SIG-M5 treated with dmso at 0.1 percent for 504 hours (cell line): ENCODE measurements around the gene USP25.
A peak's percentile ranks its signal among the peaks of the same experiment; 100 is the strongest.
"Not testable (repeated sequence)": the region's sequence is repeated elsewhere in the genome, so short reads cannot be mapped to it uniquely, and the experiment has no call there.

ENCODE experiments used
- DNase-seq: peaks from one replicate; lab custom pipeline; 2025; ENCODE audit not compliant: unreplicated experiment; lab: John Stamatoyannopoulos, UW

The USP25 gene

DNA sequence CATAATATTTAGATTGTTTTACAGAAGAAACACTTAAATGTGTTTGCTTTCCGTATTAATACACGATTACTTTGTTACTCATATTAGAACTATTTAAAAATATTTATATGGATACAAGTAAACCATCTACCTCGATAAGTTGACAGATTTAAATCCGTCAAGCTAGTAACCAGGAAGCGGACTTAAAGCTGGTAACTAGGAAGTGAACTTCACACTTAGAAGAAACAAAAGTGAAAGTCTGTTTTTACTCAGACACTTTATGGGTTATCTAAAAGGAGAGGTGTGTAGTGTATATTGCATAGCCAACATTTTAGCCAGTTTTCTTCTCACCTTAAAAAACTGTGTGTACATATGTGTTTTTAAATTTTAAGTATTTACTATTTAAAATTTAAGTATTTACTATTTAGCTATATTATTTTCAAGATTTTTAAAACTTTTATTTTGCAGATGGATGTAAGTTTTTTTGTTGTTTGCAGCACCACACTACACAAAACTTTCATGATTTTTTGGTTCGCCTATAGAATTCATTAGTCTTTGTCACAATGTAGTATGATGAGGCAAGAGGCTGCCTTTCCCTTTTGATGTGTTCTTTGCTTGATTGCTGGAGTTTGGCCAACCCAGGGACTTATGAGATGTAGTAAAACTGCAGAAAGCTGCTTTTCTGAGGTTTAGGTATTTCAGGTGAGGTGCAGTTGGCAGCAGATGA, 2.7 kb downstream of the USP25 start:
- peak; percentile 92 for DNase-seq

- DNase-seq = no peak
Measured at GRCh38 chr21:15732996-15733329, 3.2 kb downstream of the USP25 start.

- DNase-seq = no peak
Measured at GRCh38 chr21:15735409-15735808, 5.6 kb downstream of the USP25 start.

GRCh38 chr21:15735931-15736330, 6.1 kb downstream of the USP25 start:
- DNase-seq = peak; percentile 52

DNA sequence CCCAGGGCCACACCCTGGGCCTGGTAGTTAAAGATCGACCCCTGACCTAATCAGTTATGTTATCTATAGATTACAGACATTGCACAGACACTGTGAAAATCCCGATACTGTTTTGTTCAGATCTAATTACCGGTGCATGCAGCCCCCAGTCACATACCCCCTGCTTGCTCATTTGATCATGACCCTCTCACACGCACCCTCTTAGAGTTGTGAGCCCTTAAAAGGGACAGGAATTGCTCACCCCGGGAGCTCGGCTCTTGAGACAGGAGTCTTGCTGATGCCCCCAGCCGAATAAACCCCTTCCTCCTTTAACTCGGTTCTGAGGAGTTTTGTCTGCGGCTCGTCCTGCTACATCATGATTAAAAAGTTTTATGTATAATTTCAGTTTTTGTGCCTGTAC, 9.0 kb downstream of the USP25 start:
- not testable (repeated sequence) for DNase-seq

DNA sequence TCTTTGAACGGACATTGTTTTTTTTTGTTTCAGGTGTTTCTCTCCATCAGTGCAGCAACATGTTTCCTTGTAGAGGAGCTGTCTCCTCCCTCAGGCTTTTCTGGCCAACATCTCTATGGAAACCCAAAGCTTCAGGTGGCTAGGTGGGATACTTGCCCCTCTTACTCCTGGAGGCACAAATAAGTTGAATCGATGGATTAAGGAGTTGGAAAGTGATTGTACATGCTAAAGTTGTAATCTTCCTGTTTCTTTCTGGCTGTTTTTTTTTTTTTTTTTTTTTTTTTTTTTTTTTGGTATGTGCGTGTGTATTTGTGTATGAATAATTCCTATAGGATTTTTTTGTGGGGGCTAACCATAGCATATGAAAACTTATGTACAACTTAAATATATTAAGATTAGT, 10.6 kb downstream of the USP25 start:
- DNase-seq = no peak

DNA sequence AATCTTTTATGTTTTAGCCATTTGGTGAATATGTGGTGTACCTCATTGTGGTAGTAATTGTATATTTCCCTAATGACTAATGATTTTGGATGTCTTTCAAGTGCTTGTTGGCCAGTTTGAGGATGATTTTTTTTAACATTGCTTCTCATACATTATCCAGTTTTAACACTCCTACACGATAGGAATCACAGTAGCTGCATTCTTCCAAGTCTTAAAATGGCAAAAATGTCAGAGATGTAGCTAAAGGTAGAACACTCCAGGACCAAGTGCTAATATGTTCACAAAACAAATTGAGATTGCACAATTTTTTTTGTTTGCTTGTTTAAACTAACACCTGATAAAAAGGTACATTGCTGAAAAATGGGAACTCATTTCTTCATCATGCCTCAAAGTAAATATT, 11.7 kb downstream of the USP25 start:
- DNase-seq = no peak

- no peak for DNase-seq
Measured at GRCh38 chr21:15742052-15742670, 12.4 kb downstream of the USP25 start.

DNA sequence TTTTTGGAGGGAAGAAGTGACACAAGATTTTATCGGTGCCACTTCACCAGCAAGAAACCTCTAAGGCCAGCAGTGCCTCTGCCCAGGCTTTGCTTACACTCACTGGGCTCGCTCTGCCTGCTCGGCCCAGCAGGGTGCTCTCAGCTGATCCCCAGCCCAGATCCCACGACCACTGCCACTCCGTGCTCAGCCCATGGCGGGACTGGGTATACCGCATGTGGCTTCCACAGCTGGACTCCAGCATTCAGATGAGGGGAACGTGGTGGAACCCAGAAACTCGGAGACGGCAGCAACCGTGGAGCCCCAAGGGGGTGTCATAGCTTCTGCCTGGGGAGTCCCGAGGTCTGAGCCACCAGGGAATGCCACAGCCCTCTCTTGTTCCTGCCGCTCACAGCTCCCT, 12.9 kb downstream of the USP25 start:
- no peak for DNase-seq

DNA sequence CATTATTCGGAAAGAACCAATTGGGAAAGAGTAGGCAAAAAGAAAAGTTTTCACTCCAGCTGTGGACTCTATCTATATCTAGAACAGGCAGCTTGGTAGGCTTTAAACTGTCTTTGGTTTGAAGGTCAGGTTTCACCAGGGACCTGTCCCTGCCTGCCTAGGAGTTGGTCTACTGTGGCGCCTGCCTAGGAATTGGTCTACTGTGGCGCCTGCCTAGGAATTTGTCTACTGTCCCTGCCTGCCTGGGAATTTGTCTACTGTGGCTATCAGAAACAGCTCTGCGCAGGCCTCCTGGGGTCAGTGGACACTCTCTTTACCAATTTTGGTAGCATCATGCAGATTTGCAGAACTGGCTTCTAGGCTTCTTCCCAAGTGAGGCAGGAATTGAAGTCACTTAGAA, 13.8 kb downstream of the USP25 start:
- DNase-seq = no peak

DNA sequence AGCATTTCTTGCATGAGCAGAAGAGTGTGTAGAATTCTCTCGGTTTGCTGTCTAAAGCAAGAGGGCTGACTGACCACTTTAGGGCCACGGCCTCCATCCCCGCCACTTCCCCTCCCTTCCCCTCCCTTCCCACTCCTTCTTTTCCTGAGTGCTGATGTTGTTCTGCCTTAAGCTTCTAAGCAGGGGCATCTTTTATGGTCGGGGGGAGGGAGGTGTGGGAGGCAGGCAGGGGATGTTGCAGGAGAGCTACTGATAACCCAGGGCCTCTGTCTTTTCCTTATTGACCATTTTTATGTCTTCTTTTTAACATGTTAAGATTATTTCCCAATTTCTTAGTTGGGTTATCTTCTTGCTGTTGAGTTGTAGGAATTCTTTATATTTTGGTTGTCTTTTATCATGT, 15.1 kb downstream of the USP25 start:
- DNase-seq = no peak

DNA sequence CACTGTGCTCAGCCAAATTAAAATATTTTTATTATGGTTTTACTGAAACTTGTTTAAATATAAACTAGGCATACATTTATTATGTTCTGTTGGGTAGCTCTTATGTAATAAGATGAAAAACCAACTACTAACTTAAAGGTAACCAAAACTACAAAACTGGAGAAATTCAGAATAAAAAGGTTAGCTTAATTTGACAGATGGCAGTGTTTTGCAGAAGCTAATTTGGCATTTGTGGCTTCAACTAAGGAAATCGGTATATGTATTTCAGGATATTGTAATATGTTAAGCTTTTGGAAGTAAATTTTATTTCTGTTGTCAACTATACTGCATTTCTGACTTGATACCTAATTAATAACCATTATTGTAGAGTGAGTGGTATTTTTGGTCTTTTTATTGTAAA, 18.8 kb downstream of the USP25 start:
- no peak for DNase-seq

DNA sequence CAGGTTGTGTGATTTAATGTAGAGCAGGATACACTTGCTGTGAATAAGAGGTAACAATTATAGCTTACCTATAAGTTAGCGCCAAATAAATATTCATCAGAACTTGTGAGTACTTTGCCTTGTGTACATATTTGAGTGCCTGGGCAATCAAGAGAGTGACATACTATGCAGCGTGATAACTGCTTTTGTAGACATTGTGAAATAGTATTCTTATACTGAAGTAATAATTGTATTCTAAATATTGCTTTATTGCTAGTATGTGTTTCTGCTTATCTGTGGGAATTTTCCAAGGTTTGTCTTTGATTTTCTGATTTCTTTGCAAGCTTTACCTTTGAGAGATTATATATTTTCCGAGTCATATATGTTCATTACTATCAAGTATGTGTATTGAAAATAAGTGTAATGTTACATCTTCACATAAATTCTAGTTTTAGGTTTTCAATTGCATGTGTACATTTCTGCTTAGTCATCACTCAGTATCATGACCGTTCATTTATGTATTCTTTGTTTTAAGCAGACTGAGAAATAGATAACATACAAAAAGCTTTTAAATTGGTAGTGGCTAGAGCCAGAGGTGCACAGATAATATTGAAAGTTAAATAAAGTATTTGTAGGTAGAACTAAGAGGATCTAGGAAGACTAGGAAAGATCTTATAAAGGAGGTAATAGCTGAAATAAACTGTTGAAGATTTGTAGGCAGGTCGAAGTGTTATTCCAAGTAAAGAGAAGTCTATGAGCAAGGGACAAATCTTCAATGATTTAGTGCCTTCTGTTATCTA, 19.5 kb downstream of the USP25 start:
- no peak for DNase-seq

DNA sequence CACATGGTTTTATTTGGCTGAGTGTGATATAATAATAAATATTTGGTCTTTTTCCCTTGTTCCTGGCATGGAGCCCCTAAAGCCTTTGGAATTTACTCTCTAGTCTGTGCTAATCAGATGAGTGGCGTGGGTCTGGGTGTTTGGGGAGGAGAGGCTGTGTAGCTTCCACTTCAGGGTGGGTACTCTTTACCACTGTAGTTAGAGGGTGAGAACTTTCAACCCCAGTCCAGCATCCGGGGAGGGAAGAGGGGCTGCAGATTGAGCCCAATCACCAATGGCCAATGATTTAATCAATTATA, 20.0 kb downstream of the USP25 start:
- DNase-seq = no peak

- DNase-seq = no peak
Measured at GRCh38 chr21:15751037-15751436, 21.3 kb downstream of the USP25 start.

- DNase-seq = no peak
Measured at GRCh38 chr21:15751546-15751945, 21.8 kb downstream of the USP25 start.

DNA sequence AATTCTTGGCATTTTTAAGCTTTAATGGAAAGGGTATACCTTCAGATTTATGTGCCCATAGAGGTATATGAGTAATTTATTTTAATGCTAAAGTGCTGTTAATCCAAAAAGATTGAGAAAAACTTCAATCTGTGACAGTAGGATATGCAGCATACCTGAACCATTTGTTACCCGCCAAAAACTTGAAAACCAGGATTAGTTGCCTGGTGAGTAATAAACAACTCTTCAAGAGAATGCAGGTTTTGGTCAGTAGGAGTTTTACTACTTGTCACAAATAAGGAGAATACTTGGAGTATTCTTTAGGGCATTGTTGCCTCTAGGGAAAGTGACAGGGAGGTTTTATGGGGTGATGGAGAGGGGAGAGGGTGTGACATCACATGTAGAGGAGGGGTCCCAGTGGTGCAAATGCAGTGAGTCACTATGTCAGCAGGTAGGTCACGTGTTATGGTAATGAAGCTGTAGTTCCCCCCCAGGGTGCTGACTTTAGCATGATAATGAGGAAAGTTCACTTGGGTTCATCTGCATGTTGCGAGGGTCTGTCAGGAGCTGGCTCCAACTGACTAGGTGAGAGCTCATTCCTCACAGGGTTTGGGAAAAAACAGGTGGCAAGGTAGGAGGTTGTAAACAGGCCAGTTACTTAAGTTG, 23.1 kb downstream of the USP25 start:
- no peak for DNase-seq

DNA sequence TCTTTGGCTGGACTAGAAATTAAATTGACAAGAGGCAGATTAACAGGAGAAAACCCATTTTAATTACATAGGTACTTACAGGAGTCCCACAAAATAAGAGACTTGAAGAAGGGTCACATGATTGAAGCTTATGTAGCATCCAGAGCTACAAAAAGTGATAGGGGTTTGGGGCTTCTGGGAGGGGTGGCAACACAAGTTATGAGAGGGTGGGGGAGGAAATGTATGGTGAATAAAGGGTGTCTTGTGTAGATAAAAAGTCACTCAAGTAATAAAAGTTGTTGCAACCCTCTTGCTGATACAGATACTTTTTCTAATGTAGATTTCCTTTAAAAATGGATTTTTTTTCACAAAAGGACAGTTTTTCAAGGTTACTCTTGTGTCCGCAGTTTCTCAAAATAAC, 24.0 kb downstream of the USP25 start:
- DNase-seq = no peak

- no peak for DNase-seq
Measured at GRCh38 chr21:15754640-15755039, 24.9 kb downstream of the USP25 start.

DNA sequence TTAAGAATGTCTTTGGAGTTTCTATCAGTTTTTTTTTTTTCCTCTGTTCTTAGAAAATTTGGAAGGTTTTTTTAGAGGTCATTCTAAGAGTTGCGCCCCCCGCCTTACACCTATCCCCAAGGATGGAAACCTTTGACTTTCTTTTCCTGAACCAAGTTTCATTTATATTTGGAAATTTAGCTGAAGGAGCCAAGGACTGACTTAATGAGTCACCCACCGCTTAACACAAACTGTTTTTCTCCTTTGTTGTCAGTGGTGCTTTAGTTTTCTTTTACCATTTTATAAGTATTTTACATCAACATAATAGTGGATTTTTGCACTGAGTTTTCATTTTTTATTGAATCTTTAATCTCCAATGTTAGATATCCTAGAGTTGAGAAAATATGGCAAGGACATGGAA, 25.3 kb downstream of the USP25 start:
- no peak for DNase-seq

DNA sequence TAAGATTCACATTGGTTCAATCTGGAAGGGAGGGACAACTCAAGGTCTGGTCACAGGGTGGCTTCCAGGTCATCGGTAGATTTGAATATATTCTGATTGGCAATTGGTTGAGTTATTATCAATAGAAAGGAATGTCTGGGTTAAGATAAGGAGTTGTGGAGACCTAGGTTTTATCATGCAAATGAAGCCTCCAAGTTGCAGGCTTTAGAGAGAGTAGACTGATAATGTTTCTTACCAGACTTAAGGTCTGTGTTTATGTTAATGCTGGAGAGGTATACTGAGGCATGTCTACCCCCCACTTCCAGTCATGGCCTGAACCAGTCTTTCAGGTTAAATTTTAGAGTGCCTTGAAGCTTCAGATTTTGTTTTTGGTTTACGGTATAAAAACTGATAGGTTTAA, 29.7 kb downstream of the USP25 start:
- no peak for DNase-seq

GRCh38 chr21:15761507-15762100, 31.8 kb downstream of the USP25 start:
- no peak for DNase-seq
